Measurements from ENCODE around the gene SCRT2. TPM values are rescaled to one million over a fixed set of nuclear protein-coding genes. Genes with fewer than 3 reads are reported as not detected.

SCRT2 gene
- total and polyA plus RNA-seq, 7 experiments from 2014 or later = not detected

- Histone ChIP-seq H3K9me3 (ENCODE audit: control insufficient read depth in 2 of 3, low read length in 3 of 3) (no peaks in the 10 kb centered on the region), H3K27me3 (ENCODE audit: control insufficient read depth in 2 of 2, insufficient read depth in 2 of 2, low read length in 2 of 2) (no peaks in the 10 kb centered on the region), H3K36me3 (ENCODE audit: control insufficient read depth in 2 of 3, insufficient read depth in 3 of 3, low read length in 3 of 3) (no peaks in the 10 kb centered on the region), H3K4me3 (ENCODE audit: low read length) (no peak overlapping the region), H3K4me1 (ENCODE audit: control insufficient read depth in 2 of 2, insufficient read depth in 2 of 2, low read length in 2 of 2) (no peaks in the 10 kb centered on the region), H3K27ac (ENCODE audit: low read depth, low read length) (no peak overlapping the region)
- Mint-ChIP-seq H3K27ac (no peak overlapping the region), H3K36me3 (no peaks in the 10 kb centered on the region), H3K9me3 (peaks cover 0 to 2% (median 0%) of the 10 kb centered on the region in 11 donors), H3K4me1 (no peaks in the 10 kb centered on the region), H3K27me3 (peaks cover 4 to 33% (median 15%) of the 10 kb centered on the region in 5 donors), H3K4me3 (no peak overlapping the region)
- ChIA-PET CTCF (no interaction called here), POLR2A (no interaction called here)
- ATAC-seq (no peak), DNase-seq (no peak)
- intact Hi-C loops (cut with micrococcal nuclease) = no loop called here
Observed at GRCh38 chr20:631101-631500, 44.5 kb downstream of the SCRT2 start.

DNA sequence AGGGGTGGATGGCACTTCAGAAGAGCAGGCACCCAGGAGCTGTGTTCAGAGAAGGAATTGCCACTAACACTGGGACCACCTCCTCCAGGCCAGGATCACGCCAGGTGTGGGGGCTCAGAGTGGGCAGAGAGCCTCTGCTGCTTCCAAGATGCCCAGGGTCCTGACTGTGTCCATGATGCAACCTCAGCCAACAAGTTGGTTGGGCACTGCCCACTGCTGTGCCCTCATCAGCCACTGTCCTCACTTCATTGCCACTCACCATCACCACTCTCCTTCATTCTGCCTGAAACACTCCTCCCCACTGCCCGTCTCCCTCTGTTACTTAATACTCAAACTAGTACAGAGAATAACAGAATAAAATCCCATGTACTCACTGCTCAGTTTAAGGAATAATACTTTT is 49.0 kb downstream of the SCRT2 start:
- Histone ChIP-seq H3K27me3 (ENCODE audit: control insufficient read depth in 2 of 2, insufficient read depth in 2 of 2, low read length in 2 of 2) (no peaks in the 10 kb centered on the region), H3K4me1 (ENCODE audit: control insufficient read depth in 2 of 2, insufficient read depth in 2 of 2, low read length in 2 of 2) (no peaks in the 10 kb centered on the region), H3K9me3 (ENCODE audit: control insufficient read depth in 2 of 3, low read length in 3 of 3) (no peaks in the 10 kb centered on the region), H3K4me3 (ENCODE audit: low read length) (no peak overlapping the region), H3K36me3 (ENCODE audit: control insufficient read depth in 2 of 3, insufficient read depth in 3 of 3, low read length in 3 of 3) (no peaks in the 10 kb centered on the region), H3K27ac (ENCODE audit: low read depth, low read length) (no peak overlapping the region)
- intact Hi-C loops (cut with micrococcal nuclease) = no loop called here
- Mint-ChIP-seq H3K9me3 (peaks cover 0 to 13% (median 2%) of the 10 kb centered on the region in 11 donors), H3K27me3 (peaks cover 23 to 32% (median 24%) of the 10 kb centered on the region in 5 donors), H3K36me3 (no peaks in the 10 kb centered on the region), H3K27ac (no peak overlapping the region), H3K4me1 (no peaks in the 10 kb centered on the region), H3K4me3 (no peak overlapping the region)
- POLR2A ChIA-PET = no interaction called here
- DNase-seq (no peak), ATAC-seq (no peak)
- CTCF ChIA-PET = no interaction called here

GRCh38 chr20:625360-625932 is 50.2 kb downstream of the SCRT2 start:
- Mint-ChIP-seq H3K9me3 (peaks cover 0 to 13% (median 2%) of the 10 kb centered on the region in 11 donors), H3K36me3 (no peaks in the 10 kb centered on the region), H3K27ac (no peak overlapping the region), H3K27me3 (peaks cover 26 to 38% (median 31%) of the 10 kb centered on the region in 5 donors), H3K4me1 (no peaks in the 10 kb centered on the region), H3K4me3 (no peak overlapping the region)
- H3K4me3 ChIP-seq (ENCODE audit: low read length) = no peak overlapping the region
- DNase-seq = no peak
- H3K4me1 ChIP-seq (ENCODE audit: control insufficient read depth in 2 of 2, insufficient read depth in 2 of 2, low read length in 2 of 2) = no peaks in the 10 kb centered on the region
- no peaks in the 10 kb centered on the region for H3K36me3 ChIP-seq (ENCODE audit: control insufficient read depth in 2 of 3, insufficient read depth in 3 of 3, low read length in 3 of 3)
- intact Hi-C loops (cut with micrococcal nuclease) = no loop called here
- no peak for ATAC-seq
- ChIA-PET CTCF (no interaction called here), POLR2A (no interaction called here)
- H3K9me3 ChIP-seq (ENCODE audit: control insufficient read depth in 2 of 3, low read length in 3 of 3) = no peaks in the 10 kb centered on the region
- no peak overlapping the region for H3K27ac ChIP-seq (ENCODE audit: low read depth, low read length)
- H3K27me3 ChIP-seq (ENCODE audit: control insufficient read depth in 2 of 2, insufficient read depth in 2 of 2, low read length in 2 of 2) = no peaks in the 10 kb centered on the region

- Histone ChIP-seq H3K27ac (ENCODE audit: low read depth, low read length) (no peak overlapping the region), H3K4me3 (ENCODE audit: low read length) (no peak overlapping the region), H3K36me3 (ENCODE audit: control insufficient read depth in 2 of 3, insufficient read depth in 3 of 3, low read length in 3 of 3) (no peaks in the 10 kb centered on the region), H3K27me3 (ENCODE audit: control insufficient read depth in 2 of 2, insufficient read depth in 2 of 2, low read length in 2 of 2) (no peaks in the 10 kb centered on the region), H3K9me3 (ENCODE audit: control insufficient read depth in 2 of 3, low read length in 3 of 3) (no peaks in the 10 kb centered on the region), H3K4me1 (ENCODE audit: control insufficient read depth in 2 of 2, insufficient read depth in 2 of 2, low read length in 2 of 2) (no peaks in the 10 kb centered on the region)
- ATAC-seq = no peak
- intact Hi-C loops (cut with micrococcal nuclease) = no loop called here
- Mint-ChIP-seq H3K4me1 (no peaks in the 10 kb centered on the region), H3K36me3 (no peaks in the 10 kb centered on the region), H3K27ac (no peak overlapping the region), H3K9me3 (peaks cover 0 to 13% (median 3%) of the 10 kb centered on the region in 11 donors), H3K4me3 (no peak overlapping the region), H3K27me3 (peaks cover 29 to 50% (median 40%) of the 10 kb centered on the region in 5 donors)
- POLR2A ChIA-PET = no interaction called here
- no peak for DNase-seq
- CTCF ChIA-PET = interaction anchor here (0.6 kb wide), 1 partner anchor 105 kb away, joined by 4 read pairs; no protein-coding TSS in a partner anchor
Observed at GRCh38 chr20:623704-624103, 51.9 kb downstream of the SCRT2 start.

GRCh38 chr20:623021-623420 is 52.6 kb downstream of the SCRT2 start:
- no peaks in the 10 kb centered on the region for H3K4me1 ChIP-seq (ENCODE audit: control insufficient read depth in 2 of 2, insufficient read depth in 2 of 2, low read length in 2 of 2)
- Mint-ChIP-seq H3K4me1 (no peaks in the 10 kb centered on the region), H3K27ac (no peak overlapping the region), H3K9me3 (peaks cover 1 to 16% (median 5%) of the 10 kb centered on the region in 11 donors), H3K4me3 (no peak overlapping the region), H3K36me3 (peaks cover 0 to under 1% (median 0%) of the 10 kb centered on the region in 5 donors), H3K27me3 (peaks cover 30 to 51% (median 43%) of the 10 kb centered on the region in 5 donors)
- intact Hi-C loops (cut with micrococcal nuclease) = no loop called here
- POLR2A ChIA-PET = no interaction called here
- ATAC-seq (no peak), DNase-seq (no peak)
- CTCF ChIA-PET = no interaction called here
- H3K27me3 ChIP-seq (ENCODE audit: control insufficient read depth in 2 of 2, insufficient read depth in 2 of 2, low read length in 2 of 2) = no peaks in the 10 kb centered on the region
- H3K36me3 ChIP-seq (ENCODE audit: control insufficient read depth in 2 of 3, insufficient read depth in 3 of 3, low read length in 3 of 3) = no peaks in the 10 kb centered on the region
- no peak overlapping the region for H3K27ac ChIP-seq (ENCODE audit: low read depth, low read length)
- peaks cover 0 to 4% (median 0%) of the 10 kb centered on the region in 3 experiments for H3K9me3 ChIP-seq (ENCODE audit: control insufficient read depth in 2 of 3, low read length in 3 of 3)
- H3K4me3 ChIP-seq (ENCODE audit: low read length) = no peak overlapping the region

DNA sequence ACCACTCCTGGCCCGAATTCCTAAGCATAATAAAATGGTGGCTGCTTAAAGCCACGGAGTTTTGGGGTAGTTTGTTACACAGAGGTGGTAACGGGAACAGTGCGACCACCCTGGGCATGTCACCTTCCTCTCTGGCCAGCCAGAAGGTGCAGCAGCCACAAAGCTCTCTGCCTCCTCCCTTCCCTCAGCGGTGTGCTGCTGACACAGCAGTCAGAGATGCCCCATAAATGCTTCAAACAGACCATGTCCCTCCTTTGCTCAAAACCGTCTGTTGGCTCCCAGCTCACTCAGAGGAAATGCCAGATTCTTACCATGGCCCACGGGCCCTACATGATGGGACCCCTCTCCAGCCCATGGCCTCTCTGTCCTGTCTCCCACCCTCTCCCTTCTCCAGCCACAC is 53.4 kb downstream of the SCRT2 start:
- ATAC-seq = no peak
- Mint-ChIP-seq H3K9me3 (peaks cover 3 to 21% (median 12%) of the 10 kb centered on the region in 11 donors), H3K27me3 (peaks cover 31 to 60% (median 49%) of the 10 kb centered on the region in 5 donors), H3K4me3 (no peak overlapping the region), H3K36me3 (peaks cover 0 to 4% (median 3%) of the 10 kb centered on the region in 5 donors), H3K4me1 (no peaks in the 10 kb centered on the region), H3K27ac (no peak overlapping the region)
- Histone ChIP-seq H3K9me3 (ENCODE audit: control insufficient read depth in 2 of 3, low read length in 3 of 3) (peaks cover 0 to 7% (median 0%) of the 10 kb centered on the region in 3 experiments), H3K4me3 (ENCODE audit: low read length) (no peak overlapping the region), H3K27ac (ENCODE audit: low read depth, low read length) (no peak overlapping the region), H3K36me3 (ENCODE audit: control insufficient read depth in 2 of 3, insufficient read depth in 3 of 3, low read length in 3 of 3) (no peaks in the 10 kb centered on the region), H3K4me1 (ENCODE audit: control insufficient read depth in 2 of 2, insufficient read depth in 2 of 2, low read length in 2 of 2) (no peaks in the 10 kb centered on the region), H3K27me3 (ENCODE audit: control insufficient read depth in 2 of 2, insufficient read depth in 2 of 2, low read length in 2 of 2) (no peaks in the 10 kb centered on the region)
- DNase-seq = no peak
- POLR2A ChIA-PET = no interaction called here
- intact Hi-C loops (cut with micrococcal nuclease) = no loop called here
- CTCF ChIA-PET = no interaction called here

GRCh38 chr20:621125-621756 is 54.4 kb downstream of the SCRT2 start:
- H3K4me1 Mint-ChIP-seq = no peaks in the 10 kb centered on the region
- H3K4me3 ChIP-seq (ENCODE audit: low read length) = no peak overlapping the region
- no peaks in the 10 kb centered on the region for H3K27me3 ChIP-seq (ENCODE audit: control insufficient read depth in 2 of 2, insufficient read depth in 2 of 2, low read length in 2 of 2)
- H3K4me3 Mint-ChIP-seq = no peak overlapping the region
- ATAC-seq (no peak), DNase-seq (no peak)
- POLR2A ChIA-PET = no interaction called here
- H3K4me1 ChIP-seq (ENCODE audit: control insufficient read depth in 2 of 2, insufficient read depth in 2 of 2, low read length in 2 of 2) = no peaks in the 10 kb centered on the region
- intact Hi-C loops (cut with micrococcal nuclease) = no loop called here
- CTCF ChIA-PET = no interaction called here
- no peaks in the 10 kb centered on the region for H3K36me3 ChIP-seq (ENCODE audit: control insufficient read depth in 2 of 3, insufficient read depth in 3 of 3, low read length in 3 of 3)
- H3K9me3 ChIP-seq (ENCODE audit: control insufficient read depth in 2 of 3, low read length in 3 of 3) = peaks cover 0 to 7% (median 0%) of the 10 kb centered on the region in 3 experiments
- no peak overlapping the region for H3K27ac Mint-ChIP-seq
- peaks cover 0 to 4% (median 3%) of the 10 kb centered on the region in 5 donors for H3K36me3 Mint-ChIP-seq
- H3K27me3 Mint-ChIP-seq = peaks cover 28 to 61% (median 55%) of the 10 kb centered on the region in 5 donors
- no peak overlapping the region for H3K27ac ChIP-seq (ENCODE audit: low read depth, low read length)
- peaks cover 3 to 21% (median 13%) of the 10 kb centered on the region in 11 donors for H3K9me3 Mint-ChIP-seq
